ENCODE results near the gene SLC10A7. TPM values are rescaled to one million over a fixed set of nuclear protein-coding genes. Genes with fewer than 3 reads are reported as not detected.

The SLC10A7 gene
- total RNA-seq, 1 experiment from 2014 or later, result 3.9 TPM

DNA sequence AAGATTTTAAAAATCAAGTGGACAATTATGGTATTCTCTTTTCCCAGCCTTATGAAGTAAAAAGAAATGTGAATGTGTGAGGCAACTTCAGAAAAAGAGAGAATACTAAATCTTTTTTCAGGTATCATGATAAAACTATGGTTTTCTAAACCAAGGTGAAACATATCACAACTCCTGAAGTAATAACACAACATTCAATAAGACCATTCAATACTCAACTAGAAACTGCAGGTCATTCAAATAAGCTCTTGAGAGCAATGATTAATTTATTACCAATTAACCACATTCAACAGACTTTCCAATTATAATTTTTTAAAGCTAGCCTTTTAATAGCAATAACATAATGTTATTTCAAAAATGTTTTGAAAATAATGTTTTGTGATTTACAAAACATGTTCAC lies 35.8 kb downstream of the SLC10A7 start:
- no peaks in the 10 kb centered on the region for H3K9me3 ChIP-seq (ENCODE audit: control insufficient read depth, low read depth, low read length)
- H3K27me3 Mint-ChIP-seq (ENCODE audit: low read depth), result no peaks in the 10 kb centered on the region
- no peak overlapping the region for H2AK5ac ChIP-seq (ENCODE audit: insufficient read length, low read length)
- no peaks in the 10 kb centered on the region for H4K20me1 ChIP-seq (ENCODE audit: control insufficient read depth, insufficient read depth, insufficient read length)
- H4K91ac ChIP-seq (ENCODE audit: insufficient read length, low read depth, low read length), result no peak overlapping the region
- no peak overlapping the region for H2BK15ac ChIP-seq (ENCODE audit: low read depth, low read length)
- H3K4me3 Mint-ChIP-seq, result no peak overlapping the region
- TF ChIP-seq, protein P1, sequence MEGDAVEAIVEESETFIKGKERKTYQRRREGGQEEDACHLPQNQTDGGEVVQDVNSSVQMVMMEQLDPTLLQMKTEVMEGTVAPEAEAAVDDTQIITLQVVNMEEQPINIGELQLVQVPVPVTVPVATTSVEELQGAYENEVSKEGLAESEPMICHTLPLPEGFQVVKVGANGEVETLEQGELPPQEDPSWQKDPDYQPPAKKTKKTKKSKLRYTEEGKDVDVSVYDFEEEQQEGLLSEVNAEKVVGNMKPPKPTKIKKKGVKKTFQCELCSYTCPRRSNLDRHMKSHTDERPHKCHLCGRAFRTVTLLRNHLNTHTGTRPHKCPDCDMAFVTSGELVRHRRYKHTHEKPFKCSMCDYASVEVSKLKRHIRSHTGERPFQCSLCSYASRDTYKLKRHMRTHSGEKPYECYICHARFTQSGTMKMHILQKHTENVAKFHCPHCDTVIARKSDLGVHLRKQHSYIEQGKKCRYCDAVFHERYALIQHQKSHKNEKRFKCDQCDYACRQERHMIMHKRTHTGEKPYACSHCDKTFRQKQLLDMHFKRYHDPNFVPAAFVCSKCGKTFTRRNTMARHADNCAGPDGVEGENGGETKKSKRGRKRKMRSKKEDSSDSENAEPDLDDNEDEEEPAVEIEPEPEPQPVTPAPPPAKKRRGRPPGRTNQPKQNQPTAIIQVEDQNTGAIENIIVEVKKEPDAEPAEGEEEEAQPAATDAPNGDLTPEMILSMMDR (conservative IDR thresholded peaks at IDR 0.05), result no peak
- no peak overlapping the region for H3T11ph ChIP-seq (ENCODE audit: low read length)
- H2BK5ac ChIP-seq (ENCODE audit: insufficient read length, low read length), result no peak overlapping the region
- H3K56ac ChIP-seq (ENCODE audit: insufficient read length, low read depth, low read length), result no peak overlapping the region
- peaks cover 0 to 5% (median 2%) of the 10 kb centered on the region in 3 experiments; a peak in 2 of 7 replicates for H3K36me3 Mint-ChIP-seq (ENCODE audit: insufficient read depth in 1 of 3, low read depth in 3 of 3)
- H3K79me1 ChIP-seq (ENCODE audit: insufficient read depth, low read depth, low read length, poor library complexity, severe bottlenecking), result no peaks in the 10 kb centered on the region
- H2BK20ac ChIP-seq (ENCODE audit: low read depth, low read length, poor library complexity, severe bottlenecking), result no peak overlapping the region
- no peak overlapping the region for H2BK12ac ChIP-seq (ENCODE audit: insufficient read length, low read depth, low read length)
- H2BK120ac ChIP-seq (ENCODE audit: low read depth, low read length, poor library complexity, severe bottlenecking), result no peak overlapping the region
- no peak overlapping the region for H3K27ac Mint-ChIP-seq
- no peak overlapping the region for H3K4me2 ChIP-seq (ENCODE audit: insufficient read depth, insufficient read length, low read length)
- no peaks in the 10 kb centered on the region for H3K79me2 ChIP-seq (ENCODE audit: insufficient read depth, low read length)
- DNase-seq, result no peak
- H3K18ac ChIP-seq (ENCODE audit: insufficient read length, low read depth, low read length), result no peak overlapping the region
- no peak overlapping the region for H2AFZ ChIP-seq (ENCODE audit: low read length)
- H3K23ac ChIP-seq (ENCODE audit: insufficient read length, low read depth, low read length), result no peak overlapping the region
- H3K27me3 ChIP-seq (ENCODE audit: insufficient read depth, low read length), result no peaks in the 10 kb centered on the region
- H3K4me1 Mint-ChIP-seq, result peaks cover 0 to 4% of the 10 kb centered on the region in 2 experiments; a peak in 1 of 4 replicates
- no peak overlapping the region for H4K5ac ChIP-seq (ENCODE audit: insufficient read length, low read depth, low read length)
- H3K4me1 ChIP-seq (ENCODE audit: insufficient read depth, low read length), result no peaks in the 10 kb centered on the region
- H3K4ac ChIP-seq (ENCODE audit: low read depth, low read length), result no peak overlapping the region
- H3K9ac ChIP-seq (ENCODE audit: extremely low read depth, insufficient read length, low read length), result no peak overlapping the region
- H4K8ac ChIP-seq (replicated peaks; ENCODE audit: insufficient read length, low read depth, low read length), result no peak overlapping the region
- no peaks in the 10 kb centered on the region for H3K23me2 ChIP-seq (ENCODE audit: insufficient read length, low read depth, low read length, poor library complexity, severe bottlenecking)
- peaks cover 4 to 11% of the 10 kb centered on the region in 2 experiments; a peak in 3 of 5 replicates for H3K9me3 Mint-ChIP-seq
- H3K27ac ChIP-seq (ENCODE audit: insufficient read length, low read depth, low read length), result no peak overlapping the region
- H3K14ac ChIP-seq (ENCODE audit: insufficient read depth, low read length), result no peak overlapping the region
